PFSK-1 (cell line): Measurements from ENCODE around the gene RIPOR3.

ENCODE experiments used
- FOXP2 ChIP-seq: optimal IDR thresholded peaks from 2 replicates; pipeline ENCODE3; 2011; ENCODE audit warnings: borderline replicate concordance, control low read depth, inconsistent platforms; ENCODE audit not compliant: insufficient read depth; ENCODE audit errors: extremely low read length, extremely low read depth
- POLR2AphosphoS5 ChIP-seq: IDR thresholded peaks from 2 replicates; pipeline ENCODE4 v1.6.1; 2012; ENCODE audit warnings: low read depth, mild to moderate bottlenecking, control low read depth, low read length, moderate library complexity
- REST ChIP-seq, 2 experiments: IDR thresholded peaks; 2 replicates each; pipeline versions ENCODE4 v1.6.1 to v1.8.0; 2011 to 2012; ENCODE audit warnings: low read depth in 2 of 2, low read length in 2 of 2, control low read depth in 1 of 2, inconsistent platforms in 1 of 2, mild to moderate bottlenecking in 1 of 2, moderate library complexity in 1 of 2; ENCODE audit not compliant: insufficient read depth in 1 of 2
- SIN3A ChIP-seq: IDR thresholded peaks from 2 replicates; pipeline ENCODE4 v1.6.1; 2012; ENCODE audit warnings: mild to moderate bottlenecking, low read length, moderate library complexity, borderline replicate concordance; ENCODE audit not compliant: insufficient read depth
- TAF1 ChIP-seq: IDR thresholded peaks from 2 replicates; pipeline ENCODE4 v1.6.1; 2012; ENCODE audit warnings: low read length, control low read depth, borderline replicate concordance; ENCODE audit not compliant: insufficient read depth

Gene RIPOR3

DNA sequence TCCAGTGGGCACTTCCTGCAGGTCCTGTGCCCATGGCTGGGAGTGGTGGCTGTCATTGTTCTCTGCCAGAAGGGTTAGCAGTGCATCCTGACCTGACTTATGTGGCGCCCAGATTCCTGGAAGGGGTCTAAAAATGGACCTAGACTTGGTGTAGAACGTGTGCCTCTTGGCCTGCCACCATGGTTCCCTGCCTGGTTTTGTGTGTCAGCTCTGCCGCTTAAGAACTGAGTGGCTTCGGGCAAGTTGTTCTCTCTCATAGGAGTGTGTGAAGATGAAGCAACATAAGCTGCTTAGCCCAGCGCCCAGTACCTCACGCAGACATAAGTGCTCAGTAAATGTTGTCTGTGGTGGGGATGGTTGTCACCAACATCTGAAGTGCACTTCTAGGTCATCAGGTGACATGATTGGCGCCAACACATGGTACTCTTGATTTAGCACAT is 129.1 kb downstream of the RIPOR3 start:
- TF ChIP-seq POLR2AphosphoS5 (no peak), TAF1 (no peak), FOXP2 (no peak), REST (IDR thresholded peaks at IDR 0.05; ENCODE audit: insufficient read depth in 1 of 2, low read depth in 2 of 2, low read length in 2 of 2) (no peak), SIN3A (no peak)

GRCh38 chr20:50561379-50562078 is 129.8 kb downstream of the RIPOR3 start:
- TF ChIP-seq TAF1 = no peak
- TF ChIP-seq REST (IDR thresholded peaks at IDR 0.05; ENCODE audit: insufficient read depth in 1 of 2, low read depth in 2 of 2, low read length in 2 of 2) = no peak
- TF ChIP-seq POLR2AphosphoS5 = no peak
- no peak for TF ChIP-seq FOXP2
- no peak for TF ChIP-seq SIN3A

GRCh38 chr20:50560867-50561266 is 130.5 kb downstream of the RIPOR3 start:
- TF ChIP-seq REST (IDR thresholded peaks at IDR 0.05; ENCODE audit: insufficient read depth in 1 of 2, low read depth in 2 of 2, low read length in 2 of 2) = no peak
- TF ChIP-seq TAF1 = no peak
- TF ChIP-seq FOXP2 = no peak
- TF ChIP-seq POLR2AphosphoS5 = no peak
- no peak for TF ChIP-seq SIN3A

GRCh38 chr20:50559856-50560638 is 131.3 kb downstream of the RIPOR3 start:
- no peak for TF ChIP-seq FOXP2
- TF ChIP-seq REST (IDR thresholded peaks at IDR 0.05; ENCODE audit: insufficient read depth in 1 of 2, low read depth in 2 of 2, low read length in 2 of 2) = no peak
- TF ChIP-seq SIN3A = no peak
- no peak for TF ChIP-seq POLR2AphosphoS5
- no peak for TF ChIP-seq TAF1

DNA sequence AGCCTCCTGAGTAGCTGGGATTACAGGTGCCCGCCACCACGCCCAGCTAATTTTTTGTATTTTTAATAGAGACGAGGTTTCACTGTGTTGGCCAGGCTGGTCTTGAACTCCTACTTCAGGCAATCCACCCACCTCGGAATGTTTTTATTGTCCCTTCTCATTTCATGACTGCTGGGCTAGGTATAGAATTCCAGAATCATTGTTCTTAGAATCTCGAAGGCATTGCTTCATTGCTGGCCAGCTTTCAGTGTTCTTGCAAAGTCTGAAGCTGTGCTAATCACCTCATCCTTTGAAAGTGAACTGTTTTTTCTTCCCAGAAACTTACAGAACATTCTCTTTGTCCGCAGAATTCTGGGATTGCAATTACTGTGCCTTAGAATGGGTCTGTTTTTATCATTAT is 132.2 kb downstream of the RIPOR3 start:
- TF ChIP-seq SIN3A (no peak), TAF1 (no peak), POLR2AphosphoS5 (no peak), FOXP2 (no peak), REST (IDR thresholded peaks at IDR 0.05; ENCODE audit: insufficient read depth in 1 of 2, low read depth in 2 of 2, low read length in 2 of 2) (no peak)
